ENCODE data around the gene ARHGAP10.

ARHGAP10 gene

GRCh38 chr4:147828331-147828905, 96.5 kb downstream of the ARHGAP10 start:
- DNase-seq = no peak

- no peak for DNase-seq
Observed at GRCh38 chr4:147829401-147830101, 97.7 kb downstream of the ARHGAP10 start.

GRCh38 chr4:147830102-147830463, 98.2 kb downstream of the ARHGAP10 start:
- no peak for DNase-seq

GRCh38 chr4:147830987-147831386, 99.1 kb downstream of the ARHGAP10 start:
- DNase-seq = no peak

- no peak for DNase-seq
Observed at GRCh38 chr4:147831551-147832171, 99.8 kb downstream of the ARHGAP10 start.

GRCh38 chr4:147833254-147833653, 101.4 kb downstream of the ARHGAP10 start:
- no peak for DNase-seq

DNA sequence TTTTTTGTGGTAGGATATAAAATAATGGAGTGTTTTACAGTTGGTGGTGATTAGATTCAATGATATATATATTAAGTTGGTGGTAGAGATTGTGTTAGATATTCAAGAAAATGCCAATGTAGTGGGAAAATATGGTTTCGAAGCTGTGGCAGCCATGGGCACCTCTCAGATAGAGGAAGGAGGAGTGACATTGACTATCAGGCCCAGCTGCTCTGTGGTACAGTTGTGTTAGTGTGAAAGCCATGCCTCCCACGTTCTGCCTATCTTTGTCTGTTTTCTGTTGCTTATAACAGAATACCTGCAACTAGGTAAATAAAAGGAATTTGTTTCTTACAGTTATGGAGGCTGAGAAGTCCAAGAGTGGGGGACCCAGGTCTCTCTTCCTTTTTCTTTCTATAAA, 101.9 kb downstream of the ARHGAP10 start:
- DNase-seq = no peak

GRCh38 chr4:147834480-147834879, 102.6 kb downstream of the ARHGAP10 start:
- no peak for DNase-seq

GRCh38 chr4:147836807-147837206, 104.9 kb downstream of the ARHGAP10 start:
- no peak for DNase-seq

DNA sequence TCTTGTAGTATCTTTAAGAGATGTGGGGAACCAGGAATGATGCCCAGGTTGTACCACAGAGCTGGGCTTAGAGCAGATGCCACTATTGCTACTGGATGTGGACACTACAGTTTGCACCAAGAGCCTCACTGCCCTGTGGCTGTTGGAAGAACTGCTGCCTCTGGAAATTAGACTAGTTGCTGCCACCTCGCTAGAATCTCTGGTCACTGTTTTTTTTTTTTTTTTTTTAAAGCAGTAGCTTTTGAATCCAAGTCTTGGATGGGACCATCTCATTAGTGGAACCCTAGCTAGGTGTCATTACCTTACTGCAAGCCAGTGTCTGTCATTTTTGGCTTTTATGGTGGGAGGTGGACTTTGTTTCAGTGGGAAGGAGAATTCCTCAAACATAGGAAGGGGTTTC, 105.5 kb downstream of the ARHGAP10 start:
- no peak for DNase-seq

GRCh38 chr4:147837854-147838253, 106.0 kb downstream of the ARHGAP10 start:
- DNase-seq = no peak

DNA sequence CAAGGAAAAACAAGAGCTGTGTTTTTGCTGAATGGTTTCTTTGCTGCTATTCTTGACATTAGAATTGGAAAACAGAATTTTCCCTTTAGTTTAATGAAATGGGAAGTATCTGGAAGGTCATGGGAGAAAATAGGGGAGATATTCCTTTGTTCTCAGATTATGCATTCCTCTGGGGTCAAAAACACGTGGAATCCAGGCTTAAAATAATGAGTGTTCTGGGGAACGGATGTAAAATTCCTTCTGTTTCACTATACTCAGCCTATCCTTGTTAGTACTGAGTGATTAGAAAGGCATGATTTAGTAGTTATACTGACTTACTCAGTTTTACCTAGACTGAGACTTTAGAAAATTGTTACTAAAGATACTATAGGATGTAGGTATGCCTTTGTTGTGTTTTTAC, 107.3 kb downstream of the ARHGAP10 start:
- DNase-seq = no peak

- no peak for DNase-seq
Observed at GRCh38 chr4:147839663-147840062, 107.8 kb downstream of the ARHGAP10 start.

GRCh38 chr4:147840838-147841738, 109.2 kb downstream of the ARHGAP10 start:
- DNase-seq = no peak

DNA sequence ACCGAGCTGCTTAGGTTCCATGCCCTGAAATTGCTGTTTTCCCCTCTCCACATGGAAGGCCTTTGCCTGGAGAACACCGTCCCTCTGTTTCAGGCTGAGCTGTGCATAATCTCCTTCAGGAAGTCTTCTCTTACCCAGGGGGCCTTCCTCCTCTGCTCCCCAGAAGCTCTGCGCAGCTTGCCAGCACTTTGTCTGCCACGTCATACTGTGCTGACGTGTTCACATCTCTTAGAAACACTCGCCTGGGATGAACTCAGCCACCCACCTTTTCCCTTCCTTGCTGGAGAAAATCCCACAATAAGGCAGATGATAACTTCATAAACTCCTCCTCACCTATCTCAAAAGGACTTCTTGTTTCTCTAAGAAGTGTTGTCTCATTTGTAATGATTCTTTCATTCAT, 110.7 kb downstream of the ARHGAP10 start:
- no peak for DNase-seq

GRCh38 chr4:147843162-147843561, 111.3 kb downstream of the ARHGAP10 start:
- no peak for DNase-seq

DNA sequence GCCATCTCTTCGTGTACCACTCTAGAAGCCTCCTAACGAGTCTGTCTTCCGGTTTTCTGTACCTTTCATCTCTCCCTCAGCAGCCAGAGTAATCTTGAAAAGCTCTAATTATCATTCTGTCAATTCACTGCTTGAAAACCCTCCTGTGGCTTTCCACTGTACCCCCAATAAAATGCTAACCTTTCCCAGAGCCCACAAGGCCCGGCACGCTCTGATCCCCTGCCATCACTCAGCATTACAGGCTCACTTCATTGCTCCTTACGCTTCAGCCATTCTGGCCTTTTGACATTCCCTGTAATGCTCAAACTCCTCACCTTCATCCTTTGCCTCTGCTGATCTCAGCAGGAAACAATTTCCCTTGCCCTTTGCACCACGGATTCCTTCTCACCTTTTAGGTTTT, 112.9 kb downstream of the ARHGAP10 start:
- no peak for DNase-seq

- DNase-seq = no peak
Observed at GRCh38 chr4:147846318-147847155, 114.6 kb downstream of the ARHGAP10 start.

GRCh38 chr4:147847751-147848590, 116.1 kb downstream of the ARHGAP10 start:
- DNase-seq = no peak

GRCh38 chr4:147848634-147849033, 116.7 kb downstream of the ARHGAP10 start:
- DNase-seq = no peak

DNA sequence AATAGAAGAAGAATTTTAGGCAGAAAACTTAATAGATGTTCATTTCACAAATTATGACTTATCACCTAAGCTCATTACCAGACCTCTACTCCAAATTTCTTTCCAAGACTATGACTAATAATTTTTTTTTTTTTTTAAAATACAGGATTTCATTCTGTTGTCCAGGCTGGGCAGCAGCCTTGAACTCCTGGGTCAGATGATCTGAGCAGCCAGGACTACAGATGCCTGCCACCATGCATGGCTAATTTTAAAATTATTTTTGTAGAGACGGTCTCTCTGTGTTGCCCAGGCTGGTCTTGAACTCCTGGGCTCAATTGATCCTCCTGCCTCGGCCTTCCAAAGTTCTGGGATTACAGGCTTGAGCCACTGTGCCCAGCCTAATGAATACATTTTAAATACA, 119.2 kb downstream of the ARHGAP10 start:
- DNase-seq = no peak

DNA sequence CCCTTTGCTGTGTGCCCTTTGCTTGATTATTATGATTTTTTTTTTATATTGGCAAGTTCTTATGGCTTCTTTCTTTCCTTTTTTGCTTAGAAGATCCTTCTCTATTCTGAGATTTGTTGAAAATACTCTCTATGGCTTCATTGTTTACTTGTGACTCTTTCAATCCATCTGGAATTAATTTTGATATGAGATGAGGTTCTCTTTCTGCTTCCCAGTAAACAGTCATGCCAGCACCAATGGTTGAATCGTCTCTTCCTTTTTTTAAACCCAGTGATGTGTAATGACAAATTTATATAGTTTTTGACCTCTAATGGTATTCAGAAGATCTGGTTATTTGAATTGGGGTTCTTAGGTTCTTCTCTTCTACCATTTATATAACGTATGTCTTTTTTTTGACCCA, 121.8 kb downstream of the ARHGAP10 start:
- no peak for DNase-seq
